ENCODE results near the gene KIZ.

Gene KIZ

DNA sequence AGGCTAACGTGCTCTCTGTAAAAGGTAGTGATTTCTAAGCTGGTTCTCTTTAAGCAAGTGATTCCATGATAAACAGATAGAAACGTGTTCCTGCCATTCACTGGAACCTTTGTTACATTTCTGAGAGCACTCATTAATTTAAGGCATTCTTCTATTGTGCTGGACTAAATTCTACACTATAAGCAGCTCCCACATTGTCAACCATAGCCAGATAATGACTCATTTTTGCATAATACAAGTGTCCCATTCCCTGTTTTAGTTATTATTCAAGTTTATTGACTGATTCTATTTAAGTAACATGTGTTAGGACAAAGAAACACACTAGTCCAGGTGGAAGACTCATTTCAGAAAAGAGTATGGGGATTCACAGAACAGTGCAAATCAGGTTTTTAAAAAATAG, 163.8 kb downstream of the KIZ start:
- Histone ChIP-seq H3K27ac (ENCODE audit: low read depth, low read length) (no peak overlapping the region), H3K4me1 (ENCODE audit: control insufficient read depth, insufficient read depth, low read length) (peaks cover 4% of the 10 kb centered on the region; the same call in 1 of the 2 replicates), H3K36me3 (ENCODE audit: control insufficient read depth, insufficient read depth, low read length) (no peaks in the 10 kb centered on the region), H3K9me3 (ENCODE audit: control insufficient read depth, insufficient read depth, low read length) (no peaks in the 10 kb centered on the region), H3K27me3 (ENCODE audit: control insufficient read depth, insufficient read depth, low read length) (no peaks in the 10 kb centered on the region), H3K4me3 (ENCODE audit: low read depth, low read length) (no peak overlapping the region), H3K9ac (ENCODE audit: low read depth, low read length) (no peak overlapping the region)

- H3K36me3 ChIP-seq (ENCODE audit: control insufficient read depth, insufficient read depth, low read length), result no peaks in the 10 kb centered on the region
- H3K9me3 ChIP-seq (ENCODE audit: control insufficient read depth, insufficient read depth, low read length), result no peaks in the 10 kb centered on the region
- H3K4me1 ChIP-seq (ENCODE audit: control insufficient read depth, insufficient read depth, low read length), result peaks cover 4% of the 10 kb centered on the region; the same call in 1 of the 2 replicates
- H3K27ac ChIP-seq (ENCODE audit: low read depth, low read length), result no peak overlapping the region
- H3K4me3 ChIP-seq (ENCODE audit: low read depth, low read length), result no peak overlapping the region
- H3K9ac ChIP-seq (ENCODE audit: low read depth, low read length), result no peak overlapping the region
- H3K27me3 ChIP-seq (ENCODE audit: control insufficient read depth, insufficient read depth, low read length), result no peaks in the 10 kb centered on the region
These were observed 165.1 kb downstream of the KIZ start for GRCh38 chr20:21291026-21291425.

DNA sequence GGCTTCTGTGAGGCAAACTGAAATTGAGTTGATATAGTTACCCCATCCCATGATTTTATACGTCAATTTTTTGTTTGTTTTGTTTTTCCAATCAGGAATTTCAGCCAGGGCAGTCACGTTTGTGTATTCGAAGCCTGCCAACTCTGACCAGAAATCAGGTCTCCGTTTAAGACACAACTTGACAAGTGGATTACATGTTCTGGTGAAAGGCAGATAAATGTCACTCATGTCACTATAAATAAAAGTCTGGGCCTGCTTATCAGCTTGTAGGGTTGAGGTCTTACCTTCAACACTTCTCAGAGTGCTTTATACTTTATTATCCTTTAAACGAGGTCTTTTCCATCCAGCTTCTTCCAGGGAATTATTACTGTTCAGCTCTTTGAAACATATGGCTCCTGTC, 168.9 kb downstream of the KIZ start:
- Histone ChIP-seq H3K4me1 (ENCODE audit: control insufficient read depth, insufficient read depth, low read length) (peaks cover 4% of the 10 kb centered on the region; the same call in 1 of the 2 replicates), H3K9ac (ENCODE audit: low read depth, low read length) (no peak overlapping the region), H3K27me3 (ENCODE audit: control insufficient read depth, insufficient read depth, low read length) (no peaks in the 10 kb centered on the region), H3K9me3 (ENCODE audit: control insufficient read depth, insufficient read depth, low read length) (no peaks in the 10 kb centered on the region), H3K4me3 (ENCODE audit: low read depth, low read length) (no peak overlapping the region), H3K36me3 (ENCODE audit: control insufficient read depth, insufficient read depth, low read length) (no peaks in the 10 kb centered on the region), H3K27ac (ENCODE audit: low read depth, low read length) (no peak overlapping the region)

All from HUES48 (cell line).